Gastrocnemius medialis (tissue), 4 donors: ENCODE measurements around the gene KRTAP17-1.

ENCODE experiments used
- POLR2A ChIP-seq, 2 donors: fragments of 450-650 bp; IDR thresholded peaks; one replicate each; pipeline ENCODE4 v1.6.1; 2017; ENCODE audit warnings: antibody characterized with exemption in 2 of 2, mild to moderate bottlenecking in 2 of 2, moderate library complexity in 2 of 2
- TF ChIP-seq, protein P1 (sequence below), 5 experiments: fragments of 450-650 bp in 3 of 5; fragments of 200-600 bp in 2 of 5; sonication (generic) in 2 of 5; IDR thresholded peaks in 4 of 5; conservative IDR thresholded peaks in 1 of 5; 1 replicate in 4 of 5; 2 replicates in 1 of 5; pipeline ENCODE4 v1.5.1; 2016 to 2019; ENCODE audit warnings: antibody characterized with exemption in 5 of 5, mild to moderate bottlenecking in 3 of 5, moderate library complexity in 3 of 5

DNA sequence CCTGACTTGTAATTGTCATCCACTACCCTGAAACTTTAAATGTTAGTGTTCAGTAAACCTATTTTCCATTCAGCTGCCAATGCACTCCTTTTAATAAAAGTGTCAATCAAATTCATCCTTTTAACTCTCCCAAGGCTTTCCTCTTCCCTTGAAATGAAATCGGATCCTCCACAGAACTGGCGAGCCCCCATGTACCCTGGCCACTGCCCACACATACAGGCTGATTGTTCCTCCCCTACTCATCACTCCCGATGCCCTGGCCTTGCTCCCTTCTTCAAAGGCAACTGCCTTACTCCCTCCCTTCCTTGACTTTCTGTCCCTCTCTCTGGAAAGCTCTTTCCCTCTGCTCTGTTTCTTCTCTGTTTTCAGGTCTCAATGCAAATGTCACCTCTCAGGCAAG lies 27.5 kb upstream of the KRTAP17-1 start:
- TF ChIP-seq, protein P1, sequence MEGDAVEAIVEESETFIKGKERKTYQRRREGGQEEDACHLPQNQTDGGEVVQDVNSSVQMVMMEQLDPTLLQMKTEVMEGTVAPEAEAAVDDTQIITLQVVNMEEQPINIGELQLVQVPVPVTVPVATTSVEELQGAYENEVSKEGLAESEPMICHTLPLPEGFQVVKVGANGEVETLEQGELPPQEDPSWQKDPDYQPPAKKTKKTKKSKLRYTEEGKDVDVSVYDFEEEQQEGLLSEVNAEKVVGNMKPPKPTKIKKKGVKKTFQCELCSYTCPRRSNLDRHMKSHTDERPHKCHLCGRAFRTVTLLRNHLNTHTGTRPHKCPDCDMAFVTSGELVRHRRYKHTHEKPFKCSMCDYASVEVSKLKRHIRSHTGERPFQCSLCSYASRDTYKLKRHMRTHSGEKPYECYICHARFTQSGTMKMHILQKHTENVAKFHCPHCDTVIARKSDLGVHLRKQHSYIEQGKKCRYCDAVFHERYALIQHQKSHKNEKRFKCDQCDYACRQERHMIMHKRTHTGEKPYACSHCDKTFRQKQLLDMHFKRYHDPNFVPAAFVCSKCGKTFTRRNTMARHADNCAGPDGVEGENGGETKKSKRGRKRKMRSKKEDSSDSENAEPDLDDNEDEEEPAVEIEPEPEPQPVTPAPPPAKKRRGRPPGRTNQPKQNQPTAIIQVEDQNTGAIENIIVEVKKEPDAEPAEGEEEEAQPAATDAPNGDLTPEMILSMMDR (IDR thresholded peaks at IDR 0.05 in 4 of 5, conservative IDR thresholded peaks at IDR 0.05 in 1 of 5), result no peak
- no peak for TF ChIP-seq POLR2A (IDR thresholded peaks at IDR 0.05)
